GM23338 (cell line): ENCODE measurements around the gene LGI1. TPM values are rescaled to one million over a fixed set of nuclear protein-coding genes. Genes with fewer than 3 reads are reported as not detected.

Source experiments
- ATAC-seq: fragments of 200-7000 bp; cut with Tn5 transposase; 3 replicates; pipeline ENCODE4 v1.9.1; 2020
- DNase-seq: peaks from one replicate; pipeline ENCODE4 v3.0.0-alpha.2; 2015; ENCODE audit warnings: low spot score
- H2AFZ ChIP-seq: fragments of 200-600 bp; sonication (generic); 2 replicates; pipeline ENCODE4 v1.8.0; 2016; ENCODE audit warnings: antibody characterized with exemption, mild to moderate bottlenecking, moderate library complexity
- H3F3A ChIP-seq: fragments of 200-600 bp; sonication (generic); replicated peaks from 2 replicates; pipeline ENCODE4 v1.8.0; 2017; ENCODE audit warnings: antibody characterized with exemption, mixed run types, low read depth
- H3K27ac ChIP-seq: fragments of 200-600 bp; sonication (generic); 2 replicates; pipeline ENCODE4 v1.6.1; 2016; ENCODE audit warnings: low read depth
- H3K27me3 ChIP-seq: fragments of 200-600 bp; sonication (generic); 2 replicates; pipeline ENCODE4 v1.8.0; 2016; ENCODE audit warnings: mild to moderate bottlenecking, mixed run types, moderate library complexity; ENCODE audit not compliant: insufficient read depth
- H3K36me3 ChIP-seq: fragments of 200-600 bp; sonication (generic); 2 replicates; pipeline ENCODE4 v1.8.0; 2016; ENCODE audit warnings: mild to moderate bottlenecking; ENCODE audit not compliant: insufficient read depth
- H3K4me1 ChIP-seq: fragments of 200-600 bp; sonication (generic); 2 replicates; pipeline ENCODE4 v1.8.0; 2016; ENCODE audit warnings: mild to moderate bottlenecking, moderate library complexity; ENCODE audit not compliant: insufficient read depth
- H3K4me2 ChIP-seq: fragments of 200-600 bp; sonication (generic); 2 replicates; pipeline ENCODE4 v1.7.1; 2017; ENCODE audit warnings: mixed run types
- H3K4me3 ChIP-seq: fragments of 200-600 bp; sonication (generic); 2 replicates; pipeline ENCODE4 v1.6.1; 2016; ENCODE audit warnings: mixed run types
- H3K79me2 ChIP-seq: fragments of 200-600 bp; sonication (generic); replicated peaks from 2 replicates; pipeline ENCODE4 v1.8.0; 2017; ENCODE audit warnings: mild to moderate bottlenecking; ENCODE audit not compliant: insufficient read depth
- H3K9me2 ChIP-seq: fragments of 200-600 bp; sonication (generic); 2 replicates; pipeline ENCODE4 v1.8.0; 2017; ENCODE audit not compliant: insufficient read depth
- H4K20me1 ChIP-seq: fragments of 200-600 bp; sonication (generic); replicated peaks from 2 replicates; pipeline ENCODE4 v1.8.0; 2017; ENCODE audit warnings: mild to moderate bottlenecking; ENCODE audit not compliant: insufficient read depth
- H3K27ac Mint-ChIP-seq: 2 replicates; pipeline ENCODE4 v1.8.0; 2020; ENCODE audit warnings: inconsistent platforms, mild to moderate bottlenecking, moderate library complexity, mixed read lengths
- H3K27me3 Mint-ChIP-seq: 3 replicates; pipeline ENCODE4 v1.8.0; 2022; ENCODE audit warnings: low read depth, mild to moderate bottlenecking, moderate library complexity, mixed read lengths, inconsistent platforms; ENCODE audit not compliant: insufficient read depth, poor library complexity
- H3K36me3 Mint-ChIP-seq: 3 replicates; pipeline ENCODE4 v1.8.0; 2021; ENCODE audit warnings: low read depth, mild to moderate bottlenecking, inconsistent platforms, moderate library complexity, mixed read lengths
- H3K4me1 Mint-ChIP-seq: 3 replicates; pipeline ENCODE4 v1.8.0; 2020; ENCODE audit warnings: mild to moderate bottlenecking, inconsistent platforms, mixed read lengths
- H3K4me3 Mint-ChIP-seq: 3 replicates; pipeline ENCODE4 v1.8.0; 2021; ENCODE audit warnings: moderate library complexity, mild to moderate bottlenecking, inconsistent platforms, mixed read lengths
- H3K9me3 Mint-ChIP-seq: 3 replicates; pipeline ENCODE4 v1.8.0; 2020; ENCODE audit warnings: moderate library complexity, mild to moderate bottlenecking, inconsistent platforms, mixed read lengths
- CREB1 ChIP-seq: fragments of 250-450 bp; sonication (Bioruptor Pico); IDR thresholded peaks from 2 replicates; pipeline ENCODE4 v1.5.0; 2020; ENCODE audit warnings: low read depth, mild to moderate bottlenecking, moderate library complexity
- EZH2phosphoT487 ChIP-seq: fragments of 200-600 bp; sonication (generic); IDR thresholded peaks from one replicate; pipeline ENCODE4 v1.8.1; 2018; ENCODE audit warnings: antibody characterized with exemption; ENCODE audit not compliant: unreplicated experiment
- JUNB ChIP-seq: IDR thresholded peaks from one replicate; pipeline ENCODE4 v1.6.1; 2016; ENCODE audit warnings: antibody characterized with exemption; ENCODE audit not compliant: unreplicated experiment
- REST ChIP-seq: IDR thresholded peaks from one replicate; pipeline ENCODE4 v1.6.1; 2018; ENCODE audit warnings: antibody characterized with exemption; ENCODE audit not compliant: unreplicated experiment
- ZNF331 ChIP-seq: fragments of 250-450 bp; sonication (Bioruptor Pico); IDR thresholded peaks from 2 replicates; pipeline ENCODE4 v1.5.0; 2020; ENCODE audit warnings: low read depth, mild to moderate bottlenecking, moderate library complexity
- ZNF462 ChIP-seq: fragments of 250-450 bp; sonication (Bioruptor Pico); IDR thresholded peaks from 2 replicates; pipeline ENCODE4 v1.5.0; 2020; ENCODE audit warnings: mild to moderate bottlenecking, moderate library complexity
- polyA plus RNA-seq: library from polyadenylated mRNA; unstranded; fragments of >200 nt; fragmentation: Nextera tagmentation; extraction: Ambion mirVana; gene quantifications from 2 replicates; pipeline ENCODE4 v1.2.1, GENCODE V29; 2016
- total RNA-seq: library from RNA; depleted of rRNA; stranded (reverse); fragments of >200 nt; shearing (Covaris generic); gene quantifications from 2 replicates; pipeline ENCODE4 v1.2.3, GENCODE V29; 2014

LGI1 gene
- total and polyA plus RNA-seq, 2 experiments from 2014 or later = 0.28 to 0.31 TPM

- TF ChIP-seq REST (no peak), CREB1 (CRISPR knock-in tag) (no peak)
These were observed 34.6 kb upstream of the LGI1 start (continued) for GRCh38 chr10:93723153-93723552.

GRCh38 chr10:93726024-93726423, 31.7 kb upstream of the LGI1 start:
- TF ChIP-seq EZH2phosphoT487 = no peak
- no peaks in the 10 kb centered on the region for H3K9me3 Mint-ChIP-seq
- DNase-seq (no peak), ATAC-seq (no peak)
- H3K4me3 Mint-ChIP-seq = no peak overlapping the region
- Histone ChIP-seq H3K9me2 (0 out of 2 replicates have a peak, but pooled peaks cover 2% of the 10 kb centered on the region), H3K79me2 (no peaks in the 10 kb centered on the region), H4K20me1 (no peaks in the 10 kb centered on the region), H3K27me3 (no peaks in the 10 kb centered on the region), H3K36me3 (no peaks in the 10 kb centered on the region), H3F3A (no peaks in the 10 kb centered on the region), H3K4me1 (no peaks in the 10 kb centered on the region), H2AFZ (no peak overlapping the region; the same call in 1 of the 2 replicates), H3K27ac (no peak overlapping the region), H3K4me2 (no peak overlapping the region), H3K4me3 (no peak overlapping the region)
- H3K36me3 Mint-ChIP-seq = no peaks in the 10 kb centered on the region
- H3K27me3 Mint-ChIP-seq = peaks cover 1% of the 10 kb centered on the region
- no peaks in the 10 kb centered on the region for H3K4me1 Mint-ChIP-seq
- no peak overlapping the region for H3K27ac Mint-ChIP-seq

GRCh38 chr10:93741367-93741766, 16.4 kb upstream of the LGI1 start:
- H3K36me3 ChIP-seq = no peaks in the 10 kb centered on the region
- H3K27ac ChIP-seq = no peak overlapping the region
- H3K9me2 ChIP-seq = no peaks in the 10 kb centered on the region
- H3K27ac Mint-ChIP-seq = no peak overlapping the region
- H3K27me3 Mint-ChIP-seq = peaks cover 6% of the 10 kb centered on the region
- DNase-seq (no peak), ATAC-seq (no peak)
- H3K4me2 ChIP-seq = no peak overlapping the region
- H3K4me1 Mint-ChIP-seq = peaks cover 6% of the 10 kb centered on the region
- H3K36me3 Mint-ChIP-seq = no peaks in the 10 kb centered on the region
- no peaks in the 10 kb centered on the region for H3K9me3 Mint-ChIP-seq
- no peak overlapping the region for H3K4me3 ChIP-seq
- H3K27me3 ChIP-seq = no peaks in the 10 kb centered on the region
- H3K79me2 ChIP-seq = no peaks in the 10 kb centered on the region
- H3K4me3 Mint-ChIP-seq = no peak overlapping the region
- H3K4me1 ChIP-seq = peaks cover under 1% of the 10 kb centered on the region
- no peaks in the 10 kb centered on the region for H4K20me1 ChIP-seq
- no peak overlapping the region for H2AFZ ChIP-seq
- H3F3A ChIP-seq = no peaks in the 10 kb centered on the region
- TF ChIP-seq JUNB (no peak), ZNF462 (CRISPR knock-in tag) (no peak), ZNF331 (no peak), CREB1 (CRISPR knock-in tag) (no peak), REST (no peak)
